SK-N-SH (cell line): Measurements from ENCODE around the gene ATAD3B. TPM values are rescaled to one million over a fixed set of nuclear protein-coding genes. Genes with fewer than 3 reads are reported as not detected.

Experiments used
- CTCF ChIA-PET: fragments of 300-600, 350-600 bp; formaldehyde crosslinking; extraction: SDS; loops from one replicate; lab custom pipeline; 2021; lab: Yijun Ruan, JAX
- POLR2A ChIA-PET: fragments of 350-600 bp; sonication (Branson Sonifier 250); formaldehyde crosslinking; extraction: SDS; loops from one replicate; lab custom pipeline; 2020; ENCODE audit warnings: antibody characterized with exemption, inconsistent platforms; lab: Yijun Ruan, JAX
- DNase-seq: peaks from one replicate; pipeline ENCODE4 v3.0.0; 2012
- H2AFZ ChIP-seq: fragments of 200-600 bp; sonication (generic); 2 replicates; pipeline ENCODE4 v1.8.1; 2016; ENCODE audit warnings: antibody characterized with exemption, mild to moderate bottlenecking, low read depth
- H3F3A ChIP-seq: fragments of 200-600 bp; sonication (generic); replicated peaks from 2 replicates; pipeline ENCODE3; 2016; ENCODE audit warnings: antibody characterized with exemption, mild to moderate bottlenecking; ENCODE audit not compliant: insufficient read depth
- H3K27ac ChIP-seq, 2 experiments: fragments of 200-500 bp in 1 of 2; fragments of 200-600 bp in 1 of 2; sonication (Bioruptor generic) in 1 of 2; sonication (generic), shearing (Covaris generic) in 1 of 2; 2 replicates each; pipeline versions ENCODE4 v1.5.1 to v1.6.1; 2014 to 2016; ENCODE audit warnings: low read depth in 2 of 2, inconsistent platforms in 1 of 2, low read length in 1 of 2, mild to moderate bottlenecking in 1 of 2, mixed read lengths in 1 of 2
- H3K27me3 ChIP-seq: fragments of 200-600 bp; sonication (generic), shearing (Covaris generic); 2 replicates; pipeline ENCODE4 v1.6.1; 2016; ENCODE audit warnings: mixed run types; ENCODE audit not compliant: insufficient read depth
- H3K36me3 ChIP-seq, 2 experiments: fragments of 200-500 bp in 1 of 2; fragments of 200-600 bp in 1 of 2; sonication (Bioruptor generic) in 1 of 2; sonication (generic) in 1 of 2; replicated peaks in 1 of 2; 2 replicates each; pipeline versions ENCODE3 to v1.5.1; 2014 to 2016; ENCODE audit warnings: low read length in 1 of 2, mild to moderate bottlenecking in 1 of 2; ENCODE audit not compliant: insufficient read depth in 2 of 2, control insufficient read depth in 1 of 2
- H3K4me1 ChIP-seq, 2 experiments: fragments of 200-500 bp in 1 of 2; fragments of 200-600 bp in 1 of 2; sonication (Bioruptor generic) in 1 of 2; sonication (generic), shearing (Covaris generic) in 1 of 2; 2 replicates each; pipeline versions ENCODE4 v1.5.1 to v1.6.1; 2014 to 2016; ENCODE audit warnings: low read depth in 1 of 2, low read length in 1 of 2, mixed run types in 1 of 2; ENCODE audit not compliant: insufficient read depth in 2 of 2, control insufficient read depth in 1 of 2
- H3K4me2 ChIP-seq: fragments of 200-600 bp; sonication (generic), shearing (Covaris generic); 2 replicates; pipeline ENCODE4 v1.6.1; 2017; ENCODE audit warnings: mixed run types
- H3K4me3 ChIP-seq, 2 experiments: fragments of 200-500 bp in 1 of 2; fragments of 200-600 bp in 1 of 2; sonication (Bioruptor generic) in 1 of 2; sonication (generic), shearing (Covaris generic) in 1 of 2; 2 replicates each; pipeline versions ENCODE4 v1.5.1 to v1.8.1; 2014 to 2016; ENCODE audit warnings: low read depth in 2 of 2, inconsistent platforms in 1 of 2, low read length in 1 of 2, mild to moderate bottlenecking in 1 of 2, mixed read lengths in 1 of 2, moderate library complexity in 1 of 2
- H3K79me2 ChIP-seq: fragments of 200-600 bp; sonication (generic); 2 replicates; pipeline ENCODE4 v1.8.1; 2017; ENCODE audit warnings: mild to moderate bottlenecking; ENCODE audit not compliant: insufficient read depth
- H3K9ac ChIP-seq: fragments of 200-600 bp; sonication (generic); 2 replicates; pipeline ENCODE4 v1.6.1; 2017; ENCODE audit warnings: mixed run types
- H3K9me2 ChIP-seq: fragments of 200-600 bp; sonication (generic); 2 replicates; pipeline ENCODE4 v1.6.1; 2017; ENCODE audit warnings: mixed run types
- H3K9me3 ChIP-seq: fragments of 200-600 bp; sonication (generic); 2 replicates; pipeline ENCODE4 v1.6.1; 2017; ENCODE audit warnings: mixed run types, mild to moderate bottlenecking, moderate library complexity
- H4K20me1 ChIP-seq: fragments of 200-600 bp; sonication (generic); 2 replicates; pipeline ENCODE4 v1.6.1; 2017; ENCODE audit warnings: mild to moderate bottlenecking, mixed run types; ENCODE audit not compliant: insufficient read depth
- ELF1 ChIP-seq: IDR thresholded peaks from 2 replicates; pipeline ENCODE4 v1.4.0; 2012
- FOXM1 ChIP-seq: IDR thresholded peaks from 2 replicates; pipeline ENCODE4 v1.4.0; 2012; ENCODE audit warnings: low read depth, mild to moderate bottlenecking
- JUND ChIP-seq: IDR thresholded peaks from 2 replicates; pipeline ENCODE4 v1.4.0; 2012
- NRF1 ChIP-seq: IDR thresholded peaks from 2 replicates; pipeline ENCODE4 v1.6.1; 2012; ENCODE audit warnings: low read depth, mild to moderate bottlenecking, low read length
- POLR2AphosphoS5 ChIP-seq: IDR thresholded peaks from 2 replicates; pipeline ENCODE4 v1.6.1; 2012; ENCODE audit warnings: low read depth, low read length
- RAD21 ChIP-seq: IDR thresholded peaks from 2 replicates; pipeline ENCODE4 v1.6.1; 2012; ENCODE audit warnings: mild to moderate bottlenecking, low read length
- RCOR1 ChIP-seq: fragments of 150-350 bp; IDR thresholded peaks from 2 replicates; pipeline ENCODE4 v1.6.1; 2017; ENCODE audit warnings: antibody characterized with exemption, low read length
- TAF1 ChIP-seq: IDR thresholded peaks from 2 replicates; pipeline ENCODE4 v1.6.1; 2012; ENCODE audit warnings: low read depth, mild to moderate bottlenecking, low read length, moderate library complexity, borderline replicate concordance
- TEAD4 ChIP-seq: IDR thresholded peaks from 2 replicates; pipeline ENCODE4 v1.4.0; 2012; ENCODE audit warnings: mild to moderate bottlenecking, borderline replicate concordance; ENCODE audit not compliant: insufficient read depth
- USF1 ChIP-seq: IDR thresholded peaks from 2 replicates; pipeline ENCODE4 v1.4.0; 2012; ENCODE audit warnings: low read depth, borderline replicate concordance
- WGBS: methylation state at CpG from one replicate; pipeline ENCODE4 v1.1.6; 2017; ENCODE audit warnings: low lambda C conversion rate; 5-methylcytosine and 5-hydroxymethylcytosine counted together
- polyA plus RNA-seq, 3 experiments: library from polyadenylated mRNA; depleted of rRNA; stranded (reverse); fragments of >200 nt; gene quantifications; 2 replicates each; pipeline ENCODE4 v1.2.3, GENCODE V29; 2012
- TF ChIP-seq, protein P1 (sequence below): fragments of 150-350 bp; IDR thresholded peaks from 2 replicates; pipeline ENCODE4 v1.6.1; 2017; ENCODE audit warnings: antibody characterized with exemption, low read length, low read depth, borderline replicate concordance
- TF ChIP-seq, protein P2 (sequence below): IDR thresholded peaks from 2 replicates; pipeline ENCODE4; 2012

Gene ATAD3B
- polyA plus RNA-seq, 1 of the 3 experiments (the other 2 are of a cell fraction) = 71.6 TPM

- Histone ChIP-seq H3K79me2 (no peaks in the 10 kb centered on the region), H3K4me1 (peaks cover 0 to 21% of the 10 kb centered on the region in 2 experiments; a peak in 1 of 4 replicates), H3F3A (no peaks in the 10 kb centered on the region), H3K27me3 (no peaks in the 10 kb centered on the region), H3K9me2 (no peaks in the 10 kb centered on the region), H2AFZ (no peak overlapping the region), H3K27ac (no peak overlapping the region), H3K4me3 (no peak overlapping the region), H3K4me2 (peak overlapping the region; percentile 68; the same call in 1 of the 2 replicates), H3K36me3 (no peaks in the 10 kb centered on the region), H3K9me3 (no peaks in the 10 kb centered on the region), H4K20me1 (no peaks in the 10 kb centered on the region), H3K9ac (no peak overlapping the region)
- TF ChIP-seq TEAD4 (no peak), NRF1 (no peak), TAF1 (no peak), JUND (no peak), FOXM1 (no peak), ELF1 (no peak), RAD21 (no peak), USF1 (no peak), POLR2AphosphoS5 (no peak)
- TF ChIP-seq, protein P1, sequence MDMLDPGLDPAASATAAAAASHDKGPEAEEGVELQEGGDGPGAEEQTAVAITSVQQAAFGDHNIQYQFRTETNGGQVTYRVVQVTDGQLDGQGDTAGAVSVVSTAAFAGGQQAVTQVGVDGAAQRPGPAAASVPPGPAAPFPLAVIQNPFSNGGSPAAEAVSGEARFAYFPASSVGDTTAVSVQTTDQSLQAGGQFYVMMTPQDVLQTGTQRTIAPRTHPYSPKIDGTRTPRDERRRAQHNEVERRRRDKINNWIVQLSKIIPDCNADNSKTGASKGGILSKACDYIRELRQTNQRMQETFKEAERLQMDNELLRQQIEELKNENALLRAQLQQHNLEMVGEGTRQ = no peak
- no peak for DNase-seq
- 96% methylated on average over 2 of the region's 7 CpGs for WGBS
- ChIA-PET CTCF (no interaction called here), POLR2A (no interaction called here)
These were observed 34.9 kb upstream of the ATAD3B start for GRCh38 chr1:1436630-1437032.

GRCh38 chr1:1437033-1437903, 34.3 kb upstream of the ATAD3B start:
- Histone ChIP-seq H3K4me1 (peaks cover 0 to 16% of the 10 kb centered on the region in 2 experiments; a peak in 1 of 4 replicates), H3K79me2 (no peaks in the 10 kb centered on the region), H3K27me3 (no peaks in the 10 kb centered on the region), H3K36me3 (no peaks in the 10 kb centered on the region), H3K4me2 (no peak overlapping the region), H3F3A (no peaks in the 10 kb centered on the region), H3K9ac (no peak overlapping the region), H4K20me1 (no peaks in the 10 kb centered on the region), H3K9me3 (no peaks in the 10 kb centered on the region), H3K4me3 (no peak overlapping the region), H3K27ac (no peak overlapping the region), H3K9me2 (no peaks in the 10 kb centered on the region), H2AFZ (no peak overlapping the region)
- DNase-seq = peak; percentile 34
- ChIA-PET CTCF (interaction anchor here (1.4 kb wide), 1 partner anchor 68 kb away, joined by 3 read pairs; no protein-coding TSS in a partner anchor), POLR2A (no interaction called here)
- WGBS = no CpG with 5 or more reads among the region's 31 CpGs
- no peak for TF ChIP-seq RCOR1
- TF ChIP-seq, protein P2, sequence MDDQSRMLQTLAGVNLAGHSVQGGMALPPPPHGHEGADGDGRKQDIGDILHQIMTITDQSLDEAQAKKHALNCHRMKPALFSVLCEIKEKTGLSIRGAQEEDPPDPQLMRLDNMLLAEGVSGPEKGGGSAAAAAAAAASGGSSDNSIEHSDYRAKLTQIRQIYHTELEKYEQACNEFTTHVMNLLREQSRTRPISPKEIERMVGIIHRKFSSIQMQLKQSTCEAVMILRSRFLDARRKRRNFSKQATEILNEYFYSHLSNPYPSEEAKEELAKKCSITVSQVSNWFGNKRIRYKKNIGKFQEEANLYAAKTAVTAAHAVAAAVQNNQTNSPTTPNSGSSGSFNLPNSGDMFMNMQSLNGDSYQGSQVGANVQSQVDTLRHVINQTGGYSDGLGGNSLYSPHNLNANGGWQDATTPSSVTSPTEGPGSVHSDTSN = no peak
